ENCODE data around the gene CCDC120. TPM values are rescaled to one million over a fixed set of nuclear protein-coding genes. Genes with fewer than 3 reads are reported as not detected.

Gene CCDC120
- total RNA-seq, 1 donor from 2014 or later = 8.9 TPM

DNA sequence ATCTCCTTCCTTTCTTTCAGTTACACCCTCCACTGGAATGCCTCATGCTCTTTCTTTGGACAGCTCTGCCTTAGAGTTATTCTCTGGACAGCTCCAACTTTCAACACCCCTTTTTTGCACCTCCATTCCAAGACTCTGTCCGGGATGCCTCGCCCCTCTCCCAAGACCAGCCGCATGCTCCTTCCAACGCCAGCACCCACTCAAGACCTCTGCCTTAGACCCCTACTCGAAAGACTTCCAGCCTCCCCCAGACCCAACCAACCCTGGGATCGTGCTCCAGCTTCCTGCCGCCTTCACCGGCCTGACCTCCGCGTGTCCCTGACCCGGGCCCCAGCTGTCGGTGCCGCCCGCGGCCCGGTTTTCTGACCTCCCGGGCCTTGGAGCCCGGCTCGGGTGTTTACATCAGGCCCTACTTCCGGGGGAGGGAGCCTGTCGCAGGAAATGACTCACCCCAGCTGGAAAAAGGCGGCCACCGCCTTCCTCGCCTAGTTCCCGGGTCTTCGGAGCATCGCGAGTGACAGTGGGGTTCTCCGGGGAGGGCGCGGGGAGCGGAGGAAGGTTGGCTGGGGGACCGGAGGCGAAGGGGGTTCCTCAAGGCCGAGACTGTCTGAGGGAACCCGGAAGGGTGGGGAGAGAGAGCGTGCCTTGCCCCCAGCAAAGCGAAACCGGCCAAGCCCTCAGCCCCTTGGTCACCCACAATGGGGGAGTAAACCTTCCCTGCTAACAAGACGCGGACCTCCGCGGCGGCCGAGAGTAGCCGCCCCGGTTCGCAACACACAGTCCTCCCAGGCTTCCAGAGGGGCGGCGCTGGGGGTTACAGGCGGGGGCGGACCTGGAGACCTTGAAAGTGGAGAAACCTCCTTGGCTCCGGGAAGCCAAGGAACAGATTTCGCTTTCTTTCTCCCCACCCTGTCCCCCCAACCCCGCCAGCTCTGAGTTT, 21.0 kb downstream of the CCDC120 start, which contains the start of gene WDR45:
Gene WDR45, minus strand, starts transcription at position 399 of the 940 bp plus-strand sequence. CDS start 1,792 bp downstream, outside the sequence.
- peaks cover 10% of the 10 kb centered on the region for H3K4me1 Mint-ChIP-seq
- TF ChIP-seq, protein P1, sequence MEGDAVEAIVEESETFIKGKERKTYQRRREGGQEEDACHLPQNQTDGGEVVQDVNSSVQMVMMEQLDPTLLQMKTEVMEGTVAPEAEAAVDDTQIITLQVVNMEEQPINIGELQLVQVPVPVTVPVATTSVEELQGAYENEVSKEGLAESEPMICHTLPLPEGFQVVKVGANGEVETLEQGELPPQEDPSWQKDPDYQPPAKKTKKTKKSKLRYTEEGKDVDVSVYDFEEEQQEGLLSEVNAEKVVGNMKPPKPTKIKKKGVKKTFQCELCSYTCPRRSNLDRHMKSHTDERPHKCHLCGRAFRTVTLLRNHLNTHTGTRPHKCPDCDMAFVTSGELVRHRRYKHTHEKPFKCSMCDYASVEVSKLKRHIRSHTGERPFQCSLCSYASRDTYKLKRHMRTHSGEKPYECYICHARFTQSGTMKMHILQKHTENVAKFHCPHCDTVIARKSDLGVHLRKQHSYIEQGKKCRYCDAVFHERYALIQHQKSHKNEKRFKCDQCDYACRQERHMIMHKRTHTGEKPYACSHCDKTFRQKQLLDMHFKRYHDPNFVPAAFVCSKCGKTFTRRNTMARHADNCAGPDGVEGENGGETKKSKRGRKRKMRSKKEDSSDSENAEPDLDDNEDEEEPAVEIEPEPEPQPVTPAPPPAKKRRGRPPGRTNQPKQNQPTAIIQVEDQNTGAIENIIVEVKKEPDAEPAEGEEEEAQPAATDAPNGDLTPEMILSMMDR (IDR thresholded peaks at IDR 0.05) = no peak
- H3K27ac Mint-ChIP-seq = peak within 1 kb of the TSS; percentile 98
- no peaks in the 10 kb centered on the region for H3K9me3 Mint-ChIP-seq
- DNase-seq = peak; percentile 58
- CTCF ChIA-PET = interaction anchor here (0.7 kb wide), 1 partner anchor 76 kb away, joined by 3 read pairs; no protein-coding TSS in a partner anchor
- peaks cover 20% of the 10 kb centered on the region for H3K36me3 Mint-ChIP-seq (ENCODE audit: low read depth)
- ATAC-seq (ENCODE audit: low read depth) = peak; percentile 83
- intact Hi-C loops (cut with micrococcal nuclease) = loop anchor here (2.0 to 10.0 kb wide), 3 partner anchors 21 to 275 kb away; partner anchors contain the start of gene HDAC6
- H3K4me3 Mint-ChIP-seq = peak within 1 kb of the TSS; percentile 91
- no peaks in the 10 kb centered on the region for H3K27me3 Mint-ChIP-seq
- POLR2A ChIA-PET = interaction anchor here (0.6 to 2.1 kb wide), 22 partner anchors 9 to 278 kb away, joined by 3 to 15 read pairs (median 5); partner anchors contain the start of genes CACNA1F, CCDC120, CCDC22 and GPKOW

DNA sequence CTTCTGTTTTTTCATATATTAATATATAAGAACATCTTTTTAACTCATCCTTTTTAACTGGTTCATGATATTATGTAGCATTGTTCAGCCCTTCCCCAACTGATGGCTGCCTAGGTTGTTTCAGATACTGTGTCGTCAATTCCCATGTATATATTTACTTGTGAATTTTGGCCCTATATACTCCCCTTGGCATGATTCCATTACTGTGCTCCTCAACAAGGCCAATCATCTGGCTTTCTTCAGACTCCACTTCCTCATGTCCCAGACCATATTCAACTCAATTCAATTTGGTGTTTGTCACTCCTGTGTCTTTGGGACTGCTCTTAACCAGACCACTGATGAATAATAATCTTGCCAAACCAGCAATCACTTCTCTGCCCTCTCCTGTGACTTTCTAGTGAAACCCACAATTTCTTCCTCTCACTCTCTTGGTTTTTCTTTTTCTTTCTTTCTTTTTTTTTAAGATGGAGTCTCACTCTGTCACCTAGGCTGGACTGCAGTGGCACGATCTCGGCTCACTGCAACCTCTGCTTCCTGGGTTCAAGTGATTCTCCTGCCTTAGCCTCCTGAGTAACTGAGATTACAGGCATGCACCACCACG, 23.6 kb downstream of the CCDC120 start:
- intact Hi-C loops (cut with micrococcal nuclease) = no loop called here
- CTCF ChIA-PET = no interaction called here
- POLR2A ChIA-PET = no interaction called here
- ATAC-seq (ENCODE audit: low read depth) (no peak), DNase-seq (no peak)
- Mint-ChIP-seq H3K27me3 (no peaks in the 10 kb centered on the region), H3K27ac (no peak overlapping the region), H3K4me1 (peaks cover 10% of the 10 kb centered on the region), H3K9me3 (no peaks in the 10 kb centered on the region), H3K4me3 (no peak overlapping the region), H3K36me3 (ENCODE audit: low read depth) (peaks cover 12% of the 10 kb centered on the region)
- TF ChIP-seq, protein P1 (IDR thresholded peaks at IDR 0.05) = no peak

DNA sequence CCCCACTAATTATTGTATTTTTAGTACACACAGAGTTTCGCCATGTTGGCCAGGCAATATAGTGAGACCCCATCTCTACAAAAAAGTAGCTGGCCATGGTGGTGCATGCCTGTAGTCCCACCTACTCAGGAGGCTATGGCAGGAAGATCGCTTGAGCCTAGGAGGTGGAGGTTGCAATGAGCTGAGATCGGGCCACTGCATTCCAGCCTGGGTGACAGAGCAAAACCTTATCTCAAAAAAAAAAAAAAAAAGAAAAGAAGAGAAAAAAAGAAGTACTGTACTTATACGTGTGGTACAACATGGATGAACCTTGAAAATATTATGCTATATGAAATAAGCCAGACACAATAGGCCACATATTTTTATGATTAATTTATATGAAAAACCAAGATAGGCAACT, 30.8 kb downstream of the CCDC120 start:
- Mint-ChIP-seq H3K4me1 (no peaks in the 10 kb centered on the region), H3K36me3 (ENCODE audit: low read depth) (no peaks in the 10 kb centered on the region), H3K27ac (no peak overlapping the region), H3K27me3 (no peaks in the 10 kb centered on the region), H3K9me3 (no peaks in the 10 kb centered on the region), H3K4me3 (no peak overlapping the region)
- no peak for ATAC-seq (ENCODE audit: low read depth)
- ChIA-PET POLR2A (no interaction called here), CTCF (no interaction called here)
- DNase-seq = no peak
- intact Hi-C loops (cut with micrococcal nuclease) = no loop called here
- TF ChIP-seq, protein P1 (IDR thresholded peaks at IDR 0.05) = no peak

DNA sequence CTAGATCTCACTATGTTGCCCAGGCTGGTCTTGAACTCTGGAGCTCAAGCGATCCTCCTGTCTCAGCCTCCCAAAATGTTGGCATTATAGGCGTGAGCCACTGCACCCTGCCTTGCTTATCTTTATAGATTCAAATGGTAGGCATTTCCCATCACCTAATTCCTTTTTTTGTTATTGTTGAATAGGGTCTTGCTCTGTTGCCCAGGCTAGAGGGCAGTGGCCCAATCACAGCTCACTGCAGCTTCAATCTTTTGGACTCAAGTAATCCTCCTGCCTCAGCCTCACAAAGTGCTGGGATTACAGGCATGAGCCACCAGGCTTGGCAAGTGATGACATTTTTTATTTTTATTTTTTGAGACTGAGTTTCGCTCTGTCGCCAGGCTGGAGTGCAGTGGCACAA, 37.6 kb downstream of the CCDC120 start:
- ChIA-PET POLR2A (interaction anchor here (0.7 to 1.6 kb wide), 2 partner anchors 16 to 155 kb away, joined by 5 to 6 read pairs; partner anchors contain the start of gene WDR45), CTCF (no interaction called here)
- TF ChIP-seq, protein P1 (IDR thresholded peaks at IDR 0.05) = no peak
- H3K9me3 Mint-ChIP-seq = no peaks in the 10 kb centered on the region
- intact Hi-C loops (cut with micrococcal nuclease) = no loop called here
- H3K4me1 Mint-ChIP-seq = peaks cover 3% of the 10 kb centered on the region
- ATAC-seq (ENCODE audit: low read depth) (no peak), DNase-seq (no peak)
- H3K4me3 Mint-ChIP-seq = no peak overlapping the region
- H3K27me3 Mint-ChIP-seq = no peaks in the 10 kb centered on the region
- H3K36me3 Mint-ChIP-seq (ENCODE audit: low read depth) = no peaks in the 10 kb centered on the region
- H3K27ac Mint-ChIP-seq = no peak overlapping the region

Data from activated B cell treated with CpG ODN at 0.5 μM for 24 hours (primary cell).